Adipocyte (in vitro differentiated cells): ENCODE measurements around the gene PROX1.

Experiments
- DNase-seq: peaks from one replicate; pipeline ENCODE4 v3.0.0-alpha.2; 2015; ENCODE audit warnings: low read depth
- H3K27me3 ChIP-seq: replicated peaks from 2 replicates; pipeline ENCODE4 v1.7.0; 2013; ENCODE audit warnings: mild to moderate bottlenecking, low read length, moderate library complexity; ENCODE audit not compliant: control insufficient read depth, insufficient read depth
- H3K36me3 ChIP-seq: 2 replicates; pipeline ENCODE4 v1.7.0; 2013; ENCODE audit warnings: low read length, mild to moderate bottlenecking, moderate library complexity; ENCODE audit not compliant: control insufficient read depth, insufficient read depth, severe bottlenecking
- H3K4me1 ChIP-seq: 2 replicates; pipeline ENCODE4 v1.7.0; 2013; ENCODE audit warnings: mild to moderate bottlenecking, low read length, moderate library complexity; ENCODE audit not compliant: control insufficient read depth, insufficient read depth
- H3K4me3 ChIP-seq: 2 replicates; pipeline ENCODE4 v1.7.0; 2013; ENCODE audit warnings: mild to moderate bottlenecking, low read length, moderate library complexity
- H3K9ac ChIP-seq: 2 replicates; pipeline ENCODE4 v1.7.0; 2013; ENCODE audit warnings: mild to moderate bottlenecking, low read length, moderate library complexity
- H3K9me3 ChIP-seq: 2 replicates; pipeline ENCODE4 v1.7.0; 2013; ENCODE audit warnings: mild to moderate bottlenecking, low read length, moderate library complexity; ENCODE audit not compliant: control insufficient read depth

PROX1 gene, protein sequence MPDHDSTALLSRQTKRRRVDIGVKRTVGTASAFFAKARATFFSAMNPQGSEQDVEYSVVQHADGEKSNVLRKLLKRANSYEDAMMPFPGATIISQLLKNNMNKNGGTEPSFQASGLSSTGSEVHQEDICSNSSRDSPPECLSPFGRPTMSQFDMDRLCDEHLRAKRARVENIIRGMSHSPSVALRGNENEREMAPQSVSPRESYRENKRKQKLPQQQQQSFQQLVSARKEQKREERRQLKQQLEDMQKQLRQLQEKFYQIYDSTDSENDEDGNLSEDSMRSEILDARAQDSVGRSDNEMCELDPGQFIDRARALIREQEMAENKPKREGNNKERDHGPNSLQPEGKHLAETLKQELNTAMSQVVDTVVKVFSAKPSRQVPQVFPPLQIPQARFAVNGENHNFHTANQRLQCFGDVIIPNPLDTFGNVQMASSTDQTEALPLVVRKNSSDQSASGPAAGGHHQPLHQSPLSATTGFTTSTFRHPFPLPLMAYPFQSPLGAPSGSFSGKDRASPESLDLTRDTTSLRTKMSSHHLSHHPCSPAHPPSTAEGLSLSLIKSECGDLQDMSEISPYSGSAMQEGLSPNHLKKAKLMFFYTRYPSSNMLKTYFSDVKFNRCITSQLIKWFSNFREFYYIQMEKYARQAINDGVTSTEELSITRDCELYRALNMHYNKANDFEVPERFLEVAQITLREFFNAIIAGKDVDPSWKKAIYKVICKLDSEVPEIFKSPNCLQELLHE

DNA sequence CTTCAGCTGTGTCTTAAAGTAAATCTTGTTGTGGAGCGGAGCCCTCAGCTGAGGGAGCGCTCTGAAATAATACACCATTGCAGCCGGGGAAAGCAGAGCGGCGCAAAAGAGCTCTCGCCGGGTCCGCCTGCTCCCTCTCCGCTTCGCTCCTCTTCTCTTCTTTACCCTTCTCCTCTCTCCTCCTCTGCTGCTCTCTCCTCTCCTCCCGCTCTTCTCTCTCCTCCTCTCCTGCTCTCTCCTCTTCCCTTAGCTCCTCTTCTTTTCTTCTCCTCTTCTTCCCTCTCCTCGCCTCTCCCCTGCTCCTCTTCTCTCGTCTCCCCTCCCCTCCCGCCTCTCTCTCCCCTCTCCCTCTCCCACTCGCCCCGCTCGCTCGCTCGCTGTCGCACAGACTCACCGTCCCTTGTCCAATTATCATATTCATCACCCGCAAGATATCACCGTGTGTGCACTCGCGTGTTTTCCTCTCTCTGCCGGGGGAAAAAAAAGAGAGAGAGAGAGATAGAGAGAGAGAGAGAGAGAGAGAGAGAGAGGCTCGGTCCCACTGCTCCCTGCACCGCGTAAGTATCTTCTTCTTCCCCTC is at the start of gene PROX1:
TSS of gene PROX1 (plus strand) at position 47 of the 580 bp plus-strand sequence. CDS start 8,563 bp downstream, outside the sequence.
- peak within 1 kb of the TSS; percentile 76 for H3K9ac ChIP-seq
- DNase-seq, result peak; percentile 94
- peaks cover 15% of the 10 kb centered on the region for H3K4me1 ChIP-seq
- H3K27me3 ChIP-seq, result peaks cover 64% of the 10 kb centered on the region
- no peaks in the 10 kb centered on the region for H3K36me3 ChIP-seq
- no peaks in the 10 kb centered on the region for H3K9me3 ChIP-seq
- peak within 1 kb of the TSS; percentile 88 for H3K4me3 ChIP-seq

- H3K36me3 ChIP-seq, result no peaks in the 10 kb centered on the region
- H3K9me3 ChIP-seq, result no peaks in the 10 kb centered on the region
- DNase-seq, result no peak
- H3K4me1 ChIP-seq, result peaks cover 2% of the 10 kb centered on the region
- H3K27me3 ChIP-seq, result peaks cover 3% of the 10 kb centered on the region
- no peak overlapping the region for H3K4me3 ChIP-seq
- no peak overlapping the region for H3K9ac ChIP-seq
These were observed 49.0 kb upstream of the PROX1 start for GRCh38 chr1:213938776-213939175.

DNA sequence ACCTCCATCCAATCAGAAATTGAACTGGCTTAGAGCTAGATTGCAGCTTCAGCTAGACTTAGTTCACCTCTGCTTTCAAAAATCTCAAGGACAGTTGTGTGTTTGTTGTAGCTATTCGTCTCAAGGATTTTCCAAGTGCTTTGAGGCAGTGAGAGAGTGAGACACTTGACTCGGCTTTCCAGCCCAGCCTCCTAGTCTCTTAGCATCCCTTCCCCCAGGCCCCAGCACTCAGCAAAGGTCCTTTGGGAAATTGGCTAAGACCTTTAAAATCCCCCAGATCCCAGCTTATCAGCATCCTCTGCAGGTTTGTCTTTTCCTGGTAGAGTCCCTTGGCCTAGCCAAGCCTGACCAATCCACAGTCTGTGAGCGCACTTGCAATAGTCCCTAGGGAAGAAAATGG is 47.9 kb upstream of the PROX1 start:
- Histone ChIP-seq H3K4me1 (peaks cover 2% of the 10 kb centered on the region), H3K36me3 (no peaks in the 10 kb centered on the region), H3K9ac (no peak overlapping the region), H3K4me3 (no peak overlapping the region), H3K27me3 (peaks cover 3% of the 10 kb centered on the region), H3K9me3 (no peaks in the 10 kb centered on the region)
- no peak for DNase-seq

DNA sequence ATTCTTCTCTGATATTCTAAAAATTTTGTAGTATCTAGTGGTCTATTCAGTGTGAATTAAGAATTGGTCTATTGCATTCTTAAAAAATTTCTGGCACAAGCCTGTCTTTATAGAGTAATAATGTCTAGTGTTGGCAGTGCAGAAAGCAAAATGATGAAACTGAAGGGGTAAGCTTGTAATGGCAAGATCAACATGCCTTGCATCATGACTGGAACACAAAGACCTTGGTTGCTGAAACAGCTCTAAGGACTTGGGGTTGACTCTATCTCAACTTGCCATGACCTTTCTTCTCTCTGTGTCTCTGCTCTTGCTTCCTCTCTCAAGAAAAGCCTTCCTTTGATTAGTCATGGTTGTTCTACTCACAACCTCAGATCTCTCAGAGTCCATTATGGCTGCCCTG is 46.8 kb upstream of the PROX1 start:
- no peak for DNase-seq
- no peak overlapping the region for H3K4me3 ChIP-seq
- no peaks in the 10 kb centered on the region for H3K36me3 ChIP-seq
- H3K27me3 ChIP-seq, result peaks cover 13% of the 10 kb centered on the region
- H3K4me1 ChIP-seq, result peaks cover 2% of the 10 kb centered on the region
- H3K9me3 ChIP-seq, result no peaks in the 10 kb centered on the region
- no peak overlapping the region for H3K9ac ChIP-seq

GRCh38 chr1:213942061-213942460 is 45.7 kb upstream of the PROX1 start:
- H3K4me1 ChIP-seq, result peaks cover 2% of the 10 kb centered on the region
- H3K27me3 ChIP-seq, result peaks cover 14% of the 10 kb centered on the region
- H3K36me3 ChIP-seq, result no peaks in the 10 kb centered on the region
- H3K9me3 ChIP-seq, result no peaks in the 10 kb centered on the region
- no peak overlapping the region for H3K4me3 ChIP-seq
- no peak for DNase-seq
- no peak overlapping the region for H3K9ac ChIP-seq

DNA sequence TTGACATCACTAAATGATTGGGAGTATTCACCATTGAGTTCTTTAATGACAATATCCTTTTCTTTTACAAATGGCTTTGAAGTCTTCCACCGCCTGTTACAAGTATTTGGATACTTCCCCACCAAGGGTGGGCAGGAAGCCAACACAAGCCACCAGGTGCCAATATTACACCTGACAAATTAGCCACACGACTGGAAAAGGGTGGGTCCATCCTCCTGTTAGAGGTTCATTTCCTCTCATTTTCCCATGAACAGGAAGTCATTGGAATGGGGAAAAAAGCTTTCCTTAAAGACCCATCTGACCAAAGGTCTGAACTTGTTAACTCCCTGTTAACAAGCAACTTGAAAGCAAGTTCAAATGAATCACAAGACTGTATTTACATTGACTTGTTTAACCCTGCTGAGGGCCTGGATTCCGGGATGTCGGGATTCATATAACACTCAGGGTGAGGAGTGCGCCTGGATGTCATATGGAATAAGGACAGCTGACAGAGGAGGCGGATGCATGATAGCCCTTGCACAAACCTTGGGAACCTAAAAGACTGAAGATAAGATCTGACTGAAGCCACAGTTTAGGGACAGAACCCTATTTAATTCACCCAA is 40.5 kb upstream of the PROX1 start:
- H3K9me3 ChIP-seq, result no peaks in the 10 kb centered on the region
- DNase-seq, result no peak
- H3K4me1 ChIP-seq, result no peaks in the 10 kb centered on the region
- H3K9ac ChIP-seq, result no peak overlapping the region
- peaks cover 21% of the 10 kb centered on the region for H3K27me3 ChIP-seq
- no peak overlapping the region for H3K4me3 ChIP-seq
- H3K36me3 ChIP-seq, result no peaks in the 10 kb centered on the region

DNA sequence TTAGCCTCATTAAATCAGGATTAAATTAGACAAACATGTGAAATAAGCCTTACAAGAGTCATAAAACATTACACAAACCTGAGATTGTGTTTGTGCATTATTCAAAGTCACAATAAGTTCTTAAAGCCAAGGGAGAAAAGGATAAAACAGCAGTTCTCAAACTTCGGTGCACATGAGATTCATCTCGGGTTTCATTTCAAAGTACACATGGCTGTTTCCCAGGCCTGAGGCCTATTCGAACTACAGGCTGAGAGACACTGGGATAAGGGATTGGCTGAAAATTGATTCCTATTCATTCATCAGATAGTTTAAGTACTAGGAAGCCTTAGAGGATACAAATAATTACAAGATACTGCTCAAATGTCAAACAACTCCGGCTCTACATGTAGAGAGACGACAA is 35.9 kb upstream of the PROX1 start:
- Histone ChIP-seq H3K27me3 (peaks cover 10% of the 10 kb centered on the region), H3K36me3 (no peaks in the 10 kb centered on the region), H3K4me1 (no peaks in the 10 kb centered on the region), H3K9ac (no peak overlapping the region), H3K4me3 (no peak overlapping the region), H3K9me3 (no peaks in the 10 kb centered on the region)
- no peak for DNase-seq

DNA sequence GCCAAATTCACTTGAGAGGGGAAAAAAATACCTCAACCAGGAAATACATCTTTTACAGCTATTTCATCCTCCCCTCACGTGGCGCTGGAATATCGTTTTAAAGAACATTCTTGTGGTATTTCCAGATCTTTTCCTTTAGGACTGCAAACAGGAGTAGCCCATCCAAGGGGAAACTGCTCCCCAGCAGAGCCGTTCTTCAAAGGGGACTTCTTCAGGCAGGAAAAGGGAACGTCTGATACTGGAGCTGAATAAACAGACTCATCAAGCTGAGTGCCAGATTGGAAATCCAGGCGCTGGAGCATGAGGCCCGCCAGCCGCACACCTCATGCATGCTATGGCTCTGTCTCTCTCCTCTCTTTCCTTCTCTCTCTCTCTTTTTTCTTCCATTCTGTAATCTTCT is 34.0 kb upstream of the PROX1 start:
- no peaks in the 10 kb centered on the region for H3K36me3 ChIP-seq
- H3K9me3 ChIP-seq, result no peaks in the 10 kb centered on the region
- DNase-seq, result no peak
- no peak overlapping the region for H3K9ac ChIP-seq
- H3K4me1 ChIP-seq, result no peaks in the 10 kb centered on the region
- peaks cover 22% of the 10 kb centered on the region for H3K27me3 ChIP-seq
- H3K4me3 ChIP-seq, result no peak overlapping the region

GRCh38 chr1:213956295-213956770 is 31.4 kb upstream of the PROX1 start:
- H3K27me3 ChIP-seq, result peaks cover 20% of the 10 kb centered on the region
- no peaks in the 10 kb centered on the region for H3K4me1 ChIP-seq
- H3K9ac ChIP-seq, result no peak overlapping the region
- no peak overlapping the region for H3K4me3 ChIP-seq
- no peak for DNase-seq
- H3K9me3 ChIP-seq, result no peaks in the 10 kb centered on the region
- H3K36me3 ChIP-seq, result no peaks in the 10 kb centered on the region

- Histone ChIP-seq H3K36me3 (no peaks in the 10 kb centered on the region), H3K4me3 (no peak overlapping the region), H3K9ac (no peak overlapping the region), H3K9me3 (peaks cover 5% of the 10 kb centered on the region), H3K27me3 (peaks cover 14% of the 10 kb centered on the region), H3K4me1 (no peaks in the 10 kb centered on the region)
- DNase-seq, result no peak
These were observed 29.4 kb upstream of the PROX1 start for GRCh38 chr1:213958346-213958745.

GRCh38 chr1:213960963-213961362 is 26.8 kb upstream of the PROX1 start:
- Histone ChIP-seq H3K4me3 (no peak overlapping the region), H3K27me3 (peaks cover 14% of the 10 kb centered on the region), H3K36me3 (no peaks in the 10 kb centered on the region), H3K9me3 (peaks cover 5% of the 10 kb centered on the region), H3K4me1 (no peaks in the 10 kb centered on the region), H3K9ac (no peak overlapping the region)
- no peak for DNase-seq
